IMR-90 (cell line): ENCODE results near the gene RAPSN. TPM values are rescaled to one million over a fixed set of nuclear protein-coding genes. Genes with fewer than 3 reads are reported as not detected.

Experiments
- ATAC-seq: fragments of 200-7000 bp; cut with Tn5 transposase; 2 replicates; pipeline ENCODE4 v1.9.1; 2020; ENCODE audit warnings: low read depth, mild to moderate bottlenecking, moderate library complexity
- BruUV-seq: library from RNA; stranded (reverse); fragments of 400-500 nt; replicated peaks from 2 replicates; lab custom pipeline; 2021; lab: Mats Ljungman, UMichigan
- CTCF ChIA-PET: fragments of 300-600 bp; formaldehyde crosslinking; extraction: SDS; loops from one replicate; lab custom pipeline; 2021; ENCODE audit warnings: antibody characterized with exemption; lab: Yijun Ruan, JAX
- POLR2A ChIA-PET: fragments of 300-600 bp; sonication (Branson Sonifier 250); formaldehyde crosslinking; loops from one replicate; lab custom pipeline; 2022; ENCODE audit warnings: antibody characterized with exemption; ENCODE audit not compliant: unreplicated experiment; lab: Charles Lee
- DNase-seq: peaks from one replicate; pipeline ENCODE4 v3.0.0; 2013
- H2AFZ ChIP-seq: replicated peaks from 2 replicates; pipeline ENCODE3; 2013; ENCODE audit warnings: low read length, mild to moderate bottlenecking; ENCODE audit not compliant: poor library complexity
- H2AK5ac ChIP-seq: 2 replicates; pipeline ENCODE4 v1.6.1; 2013; ENCODE audit warnings: low read depth, low read length, inconsistent platforms
- H2AK9ac ChIP-seq: replicated peaks from 2 replicates; pipeline ENCODE3; 2013; ENCODE audit warnings: mild to moderate bottlenecking, low read depth, low read length, moderate library complexity; ENCODE audit not compliant: poor library complexity
- H2BK120ac ChIP-seq: 2 replicates; pipeline ENCODE4 v1.6.1; 2013; ENCODE audit warnings: low read depth, low read length, inconsistent platforms
- H2BK15ac ChIP-seq: 3 replicates; pipeline ENCODE4 v1.6.1; 2013; ENCODE audit warnings: low read depth, low read length, inconsistent platforms
- H2BK20ac ChIP-seq: 2 replicates; pipeline ENCODE4 v1.6.1; 2013; ENCODE audit warnings: low read depth, mild to moderate bottlenecking, inconsistent platforms, low read length, moderate library complexity
- H2BK5ac ChIP-seq: 2 replicates; pipeline ENCODE4 v1.6.1; 2013; ENCODE audit warnings: mild to moderate bottlenecking, low read depth, low read length, inconsistent platforms; ENCODE audit not compliant: poor library complexity, severe bottlenecking
- H3K14ac ChIP-seq: replicated peaks from 2 replicates; pipeline ENCODE4 v1.6.1; 2013; ENCODE audit warnings: low read depth, low read length, inconsistent platforms
- H3K18ac ChIP-seq: 2 replicates; pipeline ENCODE4 v1.6.1; 2013; ENCODE audit warnings: low read depth, low read length, control low read depth
- H3K23ac ChIP-seq: 2 replicates; pipeline ENCODE4 v1.6.1; 2013; ENCODE audit warnings: low read depth, low read length, inconsistent platforms
- H3K27ac ChIP-seq: 2 replicates; pipeline ENCODE4 v1.5.1; 2013; ENCODE audit warnings: mild to moderate bottlenecking, control low read depth, low read length; ENCODE audit not compliant: insufficient read depth
- H3K27me3 ChIP-seq: 2 replicates; pipeline ENCODE4 v1.6.1; 2013; ENCODE audit warnings: low read length; ENCODE audit not compliant: control insufficient read depth, insufficient read depth
- H3K36me3 ChIP-seq: 2 replicates; pipeline ENCODE4 v1.6.1; 2013; ENCODE audit warnings: low read length, mixed read lengths; ENCODE audit not compliant: control insufficient read depth, insufficient read depth
- H3K4ac ChIP-seq: 2 replicates; pipeline ENCODE4 v1.6.1; 2013; ENCODE audit warnings: low read depth, low read length, inconsistent platforms
- H3K4me1 ChIP-seq: 2 replicates; pipeline ENCODE4 v1.6.1; 2013; ENCODE audit warnings: low read length, mixed read lengths; ENCODE audit not compliant: control insufficient read depth, insufficient read depth
- H3K4me2 ChIP-seq: 2 replicates; pipeline ENCODE4 v1.6.1; 2013; ENCODE audit warnings: low read depth, mild to moderate bottlenecking, control low read depth, low read length, moderate library complexity
- H3K4me3 ChIP-seq: 2 replicates; pipeline ENCODE4 v1.5.1; 2013; ENCODE audit warnings: low read depth, mild to moderate bottlenecking, control low read depth, low read length, moderate library complexity; ENCODE audit not compliant: insufficient read depth
- H3K56ac ChIP-seq: 2 replicates; pipeline ENCODE4 v1.6.1; 2013; ENCODE audit warnings: low read length, inconsistent platforms; ENCODE audit not compliant: insufficient read depth; ENCODE audit errors: extremely low read depth
- H3K79me1 ChIP-seq, 2 experiments: 2 replicates each; pipeline ENCODE4 v1.6.1; 2013; ENCODE audit warnings: low read length in 2 of 2, inconsistent platforms in 1 of 2, low read depth in 1 of 2
- H3K9ac ChIP-seq: 2 replicates; pipeline ENCODE4 v1.6.1; 2013; ENCODE audit warnings: low read depth, low read length, control low read depth
- H3K9me1 ChIP-seq: 2 replicates; pipeline ENCODE4 v1.6.1; 2013; ENCODE audit warnings: low read length, inconsistent platforms; ENCODE audit not compliant: insufficient read depth
- H3K9me3 ChIP-seq: 2 replicates; pipeline ENCODE4 v1.6.1; 2013; ENCODE audit warnings: low read length; ENCODE audit not compliant: control insufficient read depth, insufficient read depth
- H4K20me1 ChIP-seq: 2 replicates; pipeline ENCODE4 v1.6.1; 2013; ENCODE audit warnings: low read length, inconsistent platforms; ENCODE audit not compliant: insufficient read depth
- H4K5ac ChIP-seq: 2 replicates; pipeline ENCODE4 v1.6.1; 2013; ENCODE audit warnings: mild to moderate bottlenecking, low read depth, low read length, control low read depth
- H4K8ac ChIP-seq, 2 experiments: 2 replicates each; pipeline ENCODE4 v1.6.1; 2013; ENCODE audit warnings: low read depth in 2 of 2, low read length in 2 of 2, control low read depth in 1 of 2, inconsistent platforms in 1 of 2
- H4K91ac ChIP-seq: 2 replicates; pipeline ENCODE4 v1.6.1; 2013; ENCODE audit warnings: low read depth, low read length, inconsistent platforms; ENCODE audit not compliant: insufficient read depth
- FOS ChIP-seq: fragments of 150-350 bp; IDR thresholded peaks from 2 replicates; pipeline ENCODE4 v1.6.1; 2016; ENCODE audit warnings: low read depth, low read length
- MAFK ChIP-seq: IDR thresholded peaks from 2 replicates; pipeline ENCODE4 v1.6.1; 2012; ENCODE audit warnings: low read depth, low read length, improper control_type of control experiment
- NFE2L2 ChIP-seq: fragments of 150-350 bp; IDR thresholded peaks from 2 replicates; pipeline ENCODE4 v1.6.1; 2016; ENCODE audit warnings: low read depth, mild to moderate bottlenecking, low read length
- POLR2A ChIP-seq: IDR thresholded peaks from 2 replicates; pipeline ENCODE4 v1.6.1; 2012; ENCODE audit warnings: mild to moderate bottlenecking, low read depth, low read length
- WGBS, 2 experiments: methylation state at CpG; one replicate each; pipeline versions ENCODE4 v1.1.5 to v1.1.7; 2013; ENCODE audit warnings: missing lambda C conversion rate in 2 of 2; ENCODE audit not compliant: insufficient read length in 1 of 2; ENCODE audit errors: extremely low coverage in 2 of 2; 5-methylcytosine and 5-hydroxymethylcytosine counted together
- dilution Hi-C: fragments of 300-500 bp; cut with HindIII; formaldehyde crosslinking; loops from one replicate; pipeline ENCODE4 v1.14.3; 2018; ENCODE audit warnings: low sequenced_read_pairs; ENCODE audit not compliant: unreplicated experiment
- in situ Hi-C: fragments of 300-500 bp; cut with MboI; formaldehyde crosslinking; loops from 3 replicates; pipeline ENCODE4 v1.14.3; 2019; ENCODE audit warnings: low sequenced_read_pairs, inconsistent platforms, mixed read lengths
- intact Hi-C: fragments of 100-400 bp; cut with micrococcal nuclease; formaldehyde crosslinking; loops from 2 replicates; pipeline ENCODE4 v1.10.0; 2022
- polyA plus RNA-seq, 3 experiments: library from polyadenylated mRNA; depleted of rRNA; stranded (reverse); fragments of >200 nt; gene quantifications; 2 replicates each; pipeline ENCODE4 v1.2.3, GENCODE V29; 2012; ENCODE audit warnings: low replicate concordance in 1 of 3
- total RNA-seq: library from RNA; depleted of rRNA; stranded (reverse); fragments of >200 nt; gene quantifications from 2 replicates; pipeline ENCODE4 v1.2.3, GENCODE V29; 2012

Gene RAPSN
- total and polyA plus RNA-seq, 2 of the 4 experiments (the other 2 are of a cell fraction) = 0.03 TPM; not detected in 1

DNA sequence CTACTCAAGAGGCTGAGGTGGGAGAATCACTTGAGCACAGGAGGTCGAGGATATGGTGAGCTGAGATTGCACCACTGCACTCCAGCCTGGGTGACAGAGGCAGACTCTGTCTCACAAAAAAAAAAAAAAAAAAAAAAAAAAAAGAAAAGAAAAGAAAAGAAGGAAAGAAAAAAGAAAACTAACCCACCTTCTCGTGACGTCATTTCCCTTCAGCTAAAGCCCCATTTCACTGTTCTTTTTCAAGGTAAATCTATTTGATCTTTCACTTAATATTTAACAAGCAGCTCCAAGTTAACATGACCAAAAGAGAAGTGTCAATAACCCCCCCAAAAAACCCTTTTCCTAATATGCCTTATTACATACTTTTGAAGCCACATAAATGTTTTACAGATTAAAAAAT is 5.1 kb downstream of the RAPSN start:
- Histone ChIP-seq H3K14ac (no peak overlapping the region), H3K27me3 (no peaks in the 10 kb centered on the region), H2BK120ac (no peak overlapping the region), H3K23ac (no peak overlapping the region), H4K5ac (no peak overlapping the region), H4K91ac (no peak overlapping the region), H3K18ac (no peak overlapping the region), H2BK20ac (no peak overlapping the region), H3K9me3 (no peaks in the 10 kb centered on the region), H3K4me2 (no peak overlapping the region), H3K4me1 (no peaks in the 10 kb centered on the region), H3K9ac (no peak overlapping the region), H3K27ac (no peak overlapping the region), H3K79me1 (no peaks in the 10 kb centered on the region), H2BK15ac (no peak overlapping the region), H2BK5ac (no peak overlapping the region), H3K36me3 (no peaks in the 10 kb centered on the region), H3K4me3 (no peak overlapping the region), H2AFZ (no peak overlapping the region), H3K56ac (no peak overlapping the region), H2AK5ac (no peak overlapping the region), H2AK9ac (no peak overlapping the region), H3K9me1 (no peaks in the 10 kb centered on the region; the same call in 1 of the 2 replicates), H4K20me1 (no peaks in the 10 kb centered on the region), H4K8ac (no peak overlapping the region), H3K4ac (no peak overlapping the region)
- BruUV-seq = no TSS peak
- in situ Hi-C loops (no loop called here), dilution Hi-C loops (no loop called here), intact Hi-C loops (no loop called here)
- ChIA-PET CTCF (no interaction called here), POLR2A (no interaction called here)
- no CpG with 5 or more reads among the region's 3 CpGs for WGBS, 2 experiments
- TF ChIP-seq FOS (no peak), MAFK (no peak), NFE2L2 (no peak), POLR2A (no peak)
- DNase-seq (no peak), ATAC-seq (no peak)
